ENCODE results near the gene CHSY1.

DNA sequence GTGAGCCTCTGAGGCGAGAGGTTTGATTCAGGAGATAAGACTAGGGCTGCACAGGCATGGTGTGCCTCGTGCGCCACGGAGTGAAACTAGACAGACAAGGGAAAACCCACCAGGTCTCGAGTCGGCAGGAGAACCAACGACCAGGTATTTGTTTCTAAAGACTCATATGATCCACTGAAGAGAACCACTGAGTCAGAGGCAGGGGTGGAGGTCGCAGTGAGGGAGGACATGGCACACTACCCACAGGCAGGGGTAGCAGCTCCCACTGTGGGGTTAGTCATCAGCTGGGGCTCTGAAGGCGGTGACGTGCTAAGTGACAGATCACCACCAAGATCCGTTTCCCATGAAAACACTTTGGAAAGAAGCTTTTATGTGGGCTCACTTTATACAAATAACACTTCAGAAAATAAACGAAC, 45.7 kb downstream of the CHSY1 start:
- TF ChIP-seq, protein P1, sequence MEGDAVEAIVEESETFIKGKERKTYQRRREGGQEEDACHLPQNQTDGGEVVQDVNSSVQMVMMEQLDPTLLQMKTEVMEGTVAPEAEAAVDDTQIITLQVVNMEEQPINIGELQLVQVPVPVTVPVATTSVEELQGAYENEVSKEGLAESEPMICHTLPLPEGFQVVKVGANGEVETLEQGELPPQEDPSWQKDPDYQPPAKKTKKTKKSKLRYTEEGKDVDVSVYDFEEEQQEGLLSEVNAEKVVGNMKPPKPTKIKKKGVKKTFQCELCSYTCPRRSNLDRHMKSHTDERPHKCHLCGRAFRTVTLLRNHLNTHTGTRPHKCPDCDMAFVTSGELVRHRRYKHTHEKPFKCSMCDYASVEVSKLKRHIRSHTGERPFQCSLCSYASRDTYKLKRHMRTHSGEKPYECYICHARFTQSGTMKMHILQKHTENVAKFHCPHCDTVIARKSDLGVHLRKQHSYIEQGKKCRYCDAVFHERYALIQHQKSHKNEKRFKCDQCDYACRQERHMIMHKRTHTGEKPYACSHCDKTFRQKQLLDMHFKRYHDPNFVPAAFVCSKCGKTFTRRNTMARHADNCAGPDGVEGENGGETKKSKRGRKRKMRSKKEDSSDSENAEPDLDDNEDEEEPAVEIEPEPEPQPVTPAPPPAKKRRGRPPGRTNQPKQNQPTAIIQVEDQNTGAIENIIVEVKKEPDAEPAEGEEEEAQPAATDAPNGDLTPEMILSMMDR (conservative IDR thresholded peaks at IDR 0.05; ENCODE audit: low read length) = no peak
- TF ChIP-seq EZH2phosphoT487 (IDR thresholded peaks at IDR 0.05; ENCODE audit: borderline replicate concordance) = no peak
